Ascending aorta (tissue), 2 donors: ENCODE data around the gene FMN1. TPM values are rescaled to one million over a fixed set of nuclear protein-coding genes. Genes with fewer than 3 reads are reported as not detected.
"Not testable (repeated sequence)": the region's sequence is repeated elsewhere in the genome, so short reads cannot be mapped to it uniquely, and the experiment has no call there.

Source experiments
- DNase-seq, 2 donors: peaks; one replicate each; pipeline ENCODE4 v3.0.0-alpha.2; 2019; ENCODE audit warnings: low spot score in 2 of 2
- H3K27ac ChIP-seq, 2 donors: fragments of 200-600 bp; sonication (generic); one replicate each; pipeline ENCODE4 v1.5.1; 2016 to 2017; ENCODE audit warnings: mild to moderate bottlenecking in 1 of 2
- H3K27me3 ChIP-seq: fragments of 200-600 bp; sonication (generic); one replicate; pipeline ENCODE4 v1.5.1; 2017
- H3K36me3 ChIP-seq, 2 donors: fragments of 200-600 bp; sonication (generic); one replicate each; pipeline ENCODE4 v1.5.1; 2016
- H3K4me1 ChIP-seq, 2 donors: fragments of 200-600 bp; sonication (generic); one replicate each; pipeline ENCODE4 v1.5.1; 2016 to 2017; ENCODE audit warnings: mild to moderate bottlenecking in 1 of 2
- H3K4me3 ChIP-seq, 2 donors: fragments of 200-600 bp; sonication (generic); one replicate each; pipeline ENCODE4 v1.5.1; 2016 to 2017; ENCODE audit warnings: mild to moderate bottlenecking in 1 of 2
- H3K9me3 ChIP-seq, 2 donors: fragments of 200-600 bp; sonication (generic); one replicate each; pipeline ENCODE4 v1.5.1; 2016
- intact Hi-C: fragments of 100-400 bp; cut with DNase I; formaldehyde crosslinking; loops from one replicate; pipeline ENCODE4 v1.15.1; 2023
- total RNA-seq: library from RNA; depleted of rRNA; stranded (reverse); fragments of >200 nt; gene quantifications from one replicate; pipeline ENCODE4 v1.1.0, GENCODE V29; 2016
- TF ChIP-seq, protein P1 (sequence below), 3 experiments: fragments of 200-600 bp in 2 of 3; fragments of 450-650 bp in 1 of 3; sonication (generic) in 2 of 3; IDR thresholded peaks; one replicate each; pipeline ENCODE4 v1.5.1; 2016 to 2019; ENCODE audit warnings: antibody characterized with exemption in 3 of 3, mild to moderate bottlenecking in 1 of 3, moderate library complexity in 1 of 3

FMN1 gene
- total RNA-seq, 1 donor from 2014 or later, result 4.3 TPM

DNA sequence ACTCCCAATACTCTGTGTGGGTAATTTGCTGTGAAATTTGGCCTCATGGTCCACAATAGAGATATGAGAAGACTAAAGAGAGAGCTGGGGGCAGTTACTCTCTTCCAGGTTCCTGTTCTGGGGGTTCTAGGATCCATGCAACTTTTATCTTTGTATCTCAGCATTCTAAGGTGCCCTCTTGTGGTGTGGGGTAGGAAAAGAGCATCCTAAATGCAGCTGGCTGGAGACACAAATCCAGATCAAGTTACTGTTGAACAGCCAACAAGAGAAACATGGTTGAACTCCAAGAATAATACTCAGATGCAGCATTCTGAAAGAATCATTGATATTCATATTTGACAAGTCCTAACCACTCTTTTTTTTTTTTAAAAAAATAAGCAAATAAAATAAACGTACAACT, 238.5 kb downstream of the FMN1 start:
- H3K27me3 ChIP-seq, result no peaks in the 10 kb centered on the region
- no peak overlapping the region for H3K27ac ChIP-seq
- no peak overlapping the region for H3K4me3 ChIP-seq
- DNase-seq, result no peak
- intact Hi-C loops, result loop anchor here (2.0 kb wide), 1 partner anchor 111 kb away; no protein-coding TSS in a partner anchor
- H3K9me3 ChIP-seq, result no peaks in the 10 kb centered on the region
- H3K36me3 ChIP-seq, result no peaks in the 10 kb centered on the region
- TF ChIP-seq, protein P1, sequence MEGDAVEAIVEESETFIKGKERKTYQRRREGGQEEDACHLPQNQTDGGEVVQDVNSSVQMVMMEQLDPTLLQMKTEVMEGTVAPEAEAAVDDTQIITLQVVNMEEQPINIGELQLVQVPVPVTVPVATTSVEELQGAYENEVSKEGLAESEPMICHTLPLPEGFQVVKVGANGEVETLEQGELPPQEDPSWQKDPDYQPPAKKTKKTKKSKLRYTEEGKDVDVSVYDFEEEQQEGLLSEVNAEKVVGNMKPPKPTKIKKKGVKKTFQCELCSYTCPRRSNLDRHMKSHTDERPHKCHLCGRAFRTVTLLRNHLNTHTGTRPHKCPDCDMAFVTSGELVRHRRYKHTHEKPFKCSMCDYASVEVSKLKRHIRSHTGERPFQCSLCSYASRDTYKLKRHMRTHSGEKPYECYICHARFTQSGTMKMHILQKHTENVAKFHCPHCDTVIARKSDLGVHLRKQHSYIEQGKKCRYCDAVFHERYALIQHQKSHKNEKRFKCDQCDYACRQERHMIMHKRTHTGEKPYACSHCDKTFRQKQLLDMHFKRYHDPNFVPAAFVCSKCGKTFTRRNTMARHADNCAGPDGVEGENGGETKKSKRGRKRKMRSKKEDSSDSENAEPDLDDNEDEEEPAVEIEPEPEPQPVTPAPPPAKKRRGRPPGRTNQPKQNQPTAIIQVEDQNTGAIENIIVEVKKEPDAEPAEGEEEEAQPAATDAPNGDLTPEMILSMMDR (IDR thresholded peaks at IDR 0.05), result peak; percentile 12 to 52 (median 32)
- no peaks in the 10 kb centered on the region for H3K4me1 ChIP-seq

DNA sequence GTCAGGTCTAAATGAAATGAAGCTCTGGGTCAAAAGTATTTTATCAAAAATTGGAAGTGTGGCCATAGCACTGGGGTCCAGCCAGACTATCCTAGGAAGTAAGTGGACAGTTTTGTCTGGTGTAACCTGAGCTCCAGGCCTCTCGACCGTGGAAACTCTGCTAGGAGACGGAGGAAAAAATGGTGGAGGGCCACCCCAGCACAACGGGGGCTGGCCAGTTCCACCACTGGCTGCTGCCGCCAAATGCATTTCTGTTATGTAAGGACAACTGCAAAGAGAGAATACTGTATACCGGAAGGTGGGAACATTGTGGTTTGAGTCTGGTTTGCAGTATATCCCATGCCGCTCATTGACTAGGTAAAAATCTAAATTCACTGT, 241.0 kb downstream of the FMN1 start:
- intact Hi-C loops, result no loop called here
- H3K27ac ChIP-seq, result no peak overlapping the region
- H3K9me3 ChIP-seq, result no peaks in the 10 kb centered on the region
- no peaks in the 10 kb centered on the region for H3K4me1 ChIP-seq
- no peaks in the 10 kb centered on the region for H3K36me3 ChIP-seq
- DNase-seq, result no peak
- no peaks in the 10 kb centered on the region for H3K27me3 ChIP-seq
- TF ChIP-seq, protein P1 (IDR thresholded peaks at IDR 0.05), result no peak
- no peak overlapping the region for H3K4me3 ChIP-seq

DNA sequence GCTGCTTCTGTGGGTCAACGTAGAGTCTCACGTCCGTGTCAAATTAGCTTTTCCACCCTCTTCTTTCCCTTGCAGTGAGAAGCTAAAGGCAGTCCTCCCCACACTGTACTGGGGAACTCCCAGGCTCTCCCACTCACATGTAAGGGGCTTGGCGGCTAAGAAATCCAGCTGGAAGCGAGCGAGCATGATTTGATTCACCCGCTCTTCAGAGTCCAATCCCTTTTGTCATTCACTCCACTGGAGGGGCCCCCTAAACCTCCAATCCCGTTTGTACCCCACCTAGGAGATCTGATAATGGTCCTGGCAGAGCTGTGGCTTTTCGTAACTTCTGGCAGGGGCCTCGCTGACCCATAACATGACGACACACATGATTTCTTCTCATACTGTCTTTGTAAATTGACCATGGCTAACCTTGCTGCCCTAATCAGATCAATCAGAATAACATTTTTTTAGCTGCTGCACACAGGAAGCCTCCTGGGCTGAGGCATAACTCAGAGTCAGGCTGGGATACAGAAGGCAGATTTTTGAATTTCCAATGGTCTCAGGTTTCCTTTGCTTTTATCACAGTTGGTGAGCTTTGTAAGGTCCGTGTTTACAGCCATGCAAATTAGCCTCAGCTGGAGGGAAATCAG, 241.5 kb downstream of the FMN1 start:
- TF ChIP-seq, protein P1 (IDR thresholded peaks at IDR 0.05), result no peak
- Histone ChIP-seq H3K27ac (no peak overlapping the region), H3K27me3 (no peaks in the 10 kb centered on the region), H3K9me3 (no peaks in the 10 kb centered on the region), H3K36me3 (no peaks in the 10 kb centered on the region), H3K4me3 (no peak overlapping the region), H3K4me1 (no peaks in the 10 kb centered on the region)
- intact Hi-C loops, result no loop called here
- no peak for DNase-seq

DNA sequence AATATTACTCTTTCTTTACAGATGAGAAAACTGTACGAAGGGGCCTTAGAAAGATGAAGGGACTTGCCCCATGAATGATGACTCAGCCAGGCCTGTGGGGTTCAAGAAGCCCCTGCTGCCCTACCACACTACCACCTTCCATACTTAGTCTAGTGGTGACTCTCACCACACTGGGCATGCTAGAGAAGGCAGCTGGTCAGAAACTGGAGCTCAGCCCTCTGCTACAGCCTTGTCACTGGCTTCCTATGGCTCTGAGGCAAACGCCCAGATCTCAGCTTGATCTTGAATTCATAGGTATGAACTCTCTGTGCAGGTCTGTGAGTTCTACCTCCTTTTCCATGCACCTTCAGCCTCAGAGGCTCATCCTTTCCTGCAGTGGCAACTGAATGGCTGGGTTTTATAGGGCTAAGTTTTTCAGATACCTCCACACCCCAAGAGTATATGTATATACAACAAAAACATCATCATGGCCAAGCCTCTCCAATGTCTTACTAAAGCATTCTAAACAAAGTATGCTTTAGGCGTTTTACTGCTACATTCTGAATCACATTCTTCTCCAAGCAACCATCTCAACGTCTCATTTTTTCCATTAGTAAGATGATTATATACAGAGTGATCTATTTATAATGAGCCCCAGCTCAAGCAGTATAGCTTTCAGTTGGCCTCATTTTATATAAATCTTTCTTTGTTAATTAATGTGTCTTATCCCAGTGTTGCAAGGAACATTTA, 242.6 kb downstream of the FMN1 start:
- TF ChIP-seq, protein P1 (IDR thresholded peaks at IDR 0.05), result no peak
- H3K9me3 ChIP-seq, result no peaks in the 10 kb centered on the region
- H3K4me3 ChIP-seq, result no peak overlapping the region
- no peaks in the 10 kb centered on the region for H3K27me3 ChIP-seq
- no peak for DNase-seq
- no peak overlapping the region for H3K27ac ChIP-seq
- no peaks in the 10 kb centered on the region for H3K36me3 ChIP-seq
- intact Hi-C loops, result no loop called here
- H3K4me1 ChIP-seq, result no peaks in the 10 kb centered on the region

DNA sequence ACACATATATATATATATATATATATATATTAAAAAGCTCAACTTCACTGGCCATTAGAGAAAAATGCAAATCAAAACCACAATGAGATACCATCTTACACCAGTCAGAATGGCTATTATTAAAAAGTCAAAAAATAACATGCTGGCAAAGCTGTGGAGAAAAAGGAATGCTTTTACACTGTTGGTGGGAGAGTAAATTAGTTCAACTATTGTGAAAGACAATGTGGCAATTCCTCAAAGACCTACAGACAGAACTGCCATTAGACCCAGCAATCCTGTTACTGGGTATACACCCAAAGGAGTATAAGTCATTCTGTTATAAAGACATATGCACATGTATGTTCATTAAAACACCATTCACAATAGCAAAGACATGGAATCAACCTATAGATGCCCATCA, 244.5 kb downstream of the FMN1 start:
- H3K4me1 ChIP-seq, DNase-seq, intact Hi-C loops, H3K27ac ChIP-seq, H3K36me3 ChIP-seq, H3K4me3 ChIP-seq, H3K9me3 ChIP-seq, H3K27me3 ChIP-seq: not testable (repeated sequence)

DNA sequence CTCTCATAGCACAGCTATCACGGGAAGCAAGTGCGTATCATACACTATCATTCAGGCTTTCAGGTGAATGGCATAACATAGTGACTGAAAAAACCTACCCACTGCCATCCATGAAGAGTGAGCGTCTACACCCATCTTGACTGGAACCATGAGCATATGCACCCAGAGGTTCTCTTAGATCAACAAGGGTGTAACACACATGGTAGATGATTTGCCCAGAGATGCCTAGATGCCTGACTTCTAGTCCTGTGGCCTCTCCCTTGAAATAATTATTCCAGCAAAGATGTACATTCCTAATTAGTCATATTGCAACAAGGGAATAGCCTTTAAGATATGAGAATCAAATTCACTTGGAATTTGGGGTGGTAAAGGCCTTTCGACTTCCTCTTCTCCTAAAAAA, 248.3 kb downstream of the FMN1 start:
- peaks cover 0 to 5% of the 10 kb centered on the region in 2 donors for H3K4me1 ChIP-seq
- DNase-seq, result no peak
- H3K27me3 ChIP-seq, result no peaks in the 10 kb centered on the region
- intact Hi-C loops, result no loop called here
- no peak overlapping the region for H3K27ac ChIP-seq
- H3K4me3 ChIP-seq, result no peak overlapping the region
- TF ChIP-seq, protein P1 (IDR thresholded peaks at IDR 0.05), result no peak
- no peaks in the 10 kb centered on the region for H3K36me3 ChIP-seq
- H3K9me3 ChIP-seq, result no peaks in the 10 kb centered on the region
